MCF 10A (cell line): Measurements from ENCODE around the gene NUDCD3. TPM values are rescaled to one million over a fixed set of nuclear protein-coding genes. Genes with fewer than 3 reads are reported as not detected.
"Not testable (repeated sequence)": the region's sequence is repeated elsewhere in the genome, so short reads cannot be mapped to it uniquely, and the experiment has no call there.

ENCODE experiments used
- BruUV-seq: library from RNA; stranded (reverse); fragments of 400-500 nt; replicated peaks from 2 replicates; lab custom pipeline; 2021; lab: Mats Ljungman, UMichigan
- CTCF ChIA-PET: fragments of 300-600 bp; sonication (Branson Sonifier 250); formaldehyde crosslinking; extraction: SDS; loops from one replicate; lab custom pipeline; 2021; ENCODE audit warnings: antibody characterized with exemption, inconsistent platforms; lab: Yijun Ruan, JAX
- POLR2A ChIA-PET: fragments of 300-600, 350-650 bp; sonication (Branson Sonifier 250); formaldehyde crosslinking; extraction: SDS; loops from one replicate; lab custom pipeline; 2020; ENCODE audit warnings: antibody characterized with exemption, inconsistent platforms; lab: Yijun Ruan, JAX
- DNase-seq: peaks from one replicate; pipeline ENCODE4 v3.0.0-alpha.2; 2018; ENCODE audit not compliant: unreplicated experiment
- H3K27ac Mint-ChIP-seq: one replicate; pipeline ENCODE4 v1.8.0; 2022; ENCODE audit warnings: mild to moderate bottlenecking, low read depth, mixed read lengths; ENCODE audit not compliant: unreplicated experiment
- H3K27me3 Mint-ChIP-seq: one replicate; pipeline ENCODE4 v1.8.0; 2022; ENCODE audit warnings: mixed read lengths; ENCODE audit not compliant: insufficient read depth, unreplicated experiment
- H3K36me3 Mint-ChIP-seq: one replicate; pipeline ENCODE4 v1.8.0; 2022; ENCODE audit warnings: mild to moderate bottlenecking, moderate library complexity, mixed read lengths; ENCODE audit not compliant: insufficient read depth, unreplicated experiment
- H3K4me1 Mint-ChIP-seq: one replicate; pipeline ENCODE4 v1.8.0; 2022; ENCODE audit warnings: mixed read lengths; ENCODE audit not compliant: insufficient read depth, unreplicated experiment
- H3K4me3 Mint-ChIP-seq: one replicate; pipeline ENCODE4 v1.8.0; 2022; ENCODE audit warnings: mild to moderate bottlenecking, moderate library complexity, mixed read lengths; ENCODE audit not compliant: unreplicated experiment
- H3K9me3 Mint-ChIP-seq: one replicate; pipeline ENCODE4 v1.8.0; 2022; ENCODE audit warnings: mixed read lengths; ENCODE audit not compliant: unreplicated experiment
- CTCF ChIP-seq: fragments of 200-600 bp; IDR thresholded peaks from one replicate; pipeline ENCODE4 v1.8.0; 2022; ENCODE audit warnings: antibody characterized with exemption, mild to moderate bottlenecking; ENCODE audit not compliant: unreplicated experiment
- intact Hi-C: fragments of 100-400 bp; cut with micrococcal nuclease; formaldehyde crosslinking; loops from 2 replicates; pipeline ENCODE4 v1.14.1; 2022
- total RNA-seq: library from RNA; stranded (reverse); gene quantifications from 2 replicates; pipeline ENCODE4 v1.2.3, GENCODE V29; 2022

The NUDCD3 gene
- total RNA-seq, 1 experiment from 2014 or later: 85.5 TPM

DNA sequence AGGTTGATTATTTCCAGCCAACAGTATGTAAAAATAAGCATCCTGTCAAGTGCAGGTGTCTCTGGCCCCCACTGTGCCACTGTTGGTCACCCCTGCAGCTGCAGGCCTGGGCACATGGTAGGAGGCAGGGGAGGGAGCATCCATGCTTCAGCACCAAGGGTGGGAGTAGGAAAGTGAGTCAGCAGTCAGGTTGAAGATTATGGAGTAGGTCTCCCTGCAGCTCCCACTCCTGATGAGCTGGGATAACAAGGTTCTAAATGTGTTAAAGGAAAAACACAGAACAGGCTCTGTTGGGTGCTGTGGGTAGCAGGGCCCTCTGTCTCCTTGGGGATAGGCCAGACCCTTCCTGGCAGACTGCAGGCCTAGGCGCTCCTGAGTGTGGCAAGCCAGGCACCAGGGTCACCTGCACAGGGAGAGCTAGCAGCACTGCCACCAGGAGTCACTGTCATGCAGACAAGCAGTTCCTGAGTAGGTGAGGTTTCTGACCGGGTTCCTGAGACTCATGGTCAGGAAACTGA is 59.3 kb downstream of the NUDCD3 start:
- Mint-ChIP-seq H3K36me3 (peaks cover 17% of the 10 kb centered on the region), H3K4me3 (no peak overlapping the region), H3K4me1 (no peaks in the 10 kb centered on the region), H3K27ac (no peak overlapping the region), H3K9me3 (no peaks in the 10 kb centered on the region), H3K27me3 (no peaks in the 10 kb centered on the region)
- intact Hi-C loops: no loop called here
- ChIA-PET POLR2A (interaction anchor here (0.6 kb wide), 1 partner anchor 11 kb away, joined by 3 read pairs; no protein-coding TSS in a partner anchor), CTCF (interaction anchor here (0.8 kb wide), 1 partner anchor 115 kb away, joined by 3 read pairs; no protein-coding TSS in a partner anchor)
- DNase-seq: no peak
- no TSS peak for BruUV-seq
- TF ChIP-seq CTCF: no peak

- no TSS peak for BruUV-seq
These were observed 60.4 kb downstream of the NUDCD3 start for GRCh38 chr7:44430054-44430453.

DNA sequence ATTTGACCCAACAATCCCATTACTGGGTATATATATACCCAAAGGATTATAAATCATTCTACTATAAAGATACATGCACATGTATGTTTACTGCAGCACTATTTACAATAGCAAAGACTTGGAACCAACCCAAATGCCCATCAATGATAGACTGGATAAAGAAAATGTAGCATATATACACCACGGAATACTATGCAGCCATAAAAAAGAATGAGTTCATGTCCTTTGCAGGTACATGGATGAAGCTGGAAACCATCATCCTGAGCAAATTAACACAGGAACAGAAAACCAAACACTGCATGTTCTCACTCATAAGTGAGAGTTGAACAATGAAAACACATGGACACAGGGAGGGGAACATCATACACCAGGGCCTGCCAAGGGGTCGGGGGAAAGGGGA is 65.7 kb downstream of the NUDCD3 start:
- intact Hi-C loops, H3K4me1 Mint-ChIP-seq, H3K9me3 Mint-ChIP-seq, H3K27me3 Mint-ChIP-seq, POLR2A ChIA-PET, BruUV-seq, H3K4me3 Mint-ChIP-seq, DNase-seq, H3K27ac Mint-ChIP-seq, CTCF ChIA-PET: not testable (repeated sequence)
- peaks cover 50% of the 10 kb centered on the region for H3K36me3 Mint-ChIP-seq

More at GRCh38 chr7:44430054-44430453, 60.4 kb downstream of the NUDCD3 start:
- ChIA-PET CTCF (no interaction called here), POLR2A (interaction anchor here (1.0 kb wide), 1 partner anchor 171 kb away, joined by 3 read pairs; no protein-coding TSS in a partner anchor)
- Mint-ChIP-seq H3K27ac (no peak overlapping the region), H3K27me3 (no peaks in the 10 kb centered on the region), H3K4me3 (no peak overlapping the region), H3K36me3 (peaks cover 28% of the 10 kb centered on the region), H3K9me3 (no peaks in the 10 kb centered on the region), H3K4me1 (no peaks in the 10 kb centered on the region)
- no peak for DNase-seq
- intact Hi-C loops: no loop called here
- TF ChIP-seq CTCF: no peak

DNA sequence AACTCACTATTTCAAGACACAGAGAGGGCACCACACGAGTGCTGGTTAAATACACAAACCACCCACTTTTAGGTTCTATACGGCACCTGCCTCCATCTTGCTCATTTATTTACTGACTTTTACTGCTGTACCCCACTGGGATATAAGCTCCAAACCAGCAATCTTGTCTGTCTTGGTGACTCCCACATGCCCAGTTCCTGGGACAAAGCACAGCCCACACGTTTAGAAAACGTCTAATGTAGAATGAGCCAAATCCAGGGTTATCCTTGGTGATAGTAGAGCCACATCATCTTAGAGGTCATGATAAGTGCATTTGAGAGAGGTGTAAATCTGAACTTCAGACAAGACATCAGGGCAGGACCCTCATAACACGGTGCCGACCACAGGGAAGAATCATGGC is 73.5 kb downstream of the NUDCD3 start:
- no peak for DNase-seq
- Mint-ChIP-seq H3K27me3 (no peaks in the 10 kb centered on the region), H3K4me1 (peaks cover 26% of the 10 kb centered on the region), H3K27ac (no peak overlapping the region), H3K9me3 (no peaks in the 10 kb centered on the region), H3K4me3 (no peak overlapping the region), H3K36me3 (peaks cover 42% of the 10 kb centered on the region)
- intact Hi-C loops: no loop called here
- BruUV-seq: no TSS peak
- TF ChIP-seq CTCF: no peak
- ChIA-PET CTCF (no interaction called here), POLR2A (no interaction called here)
